ENCODE results near the gene KLRG1.

Gene KLRG1

GRCh38 chr12:8989413-8989812 lies at the start of gene KLRG1:
Gene KLRG1, plus strand, starts transcription at chr12:8989546. Its CDS starts 90 bp downstream, at chr12:8989636.
- DNase-seq (ENCODE audit: low read depth, low spot score): no peak

GRCh38 chr12:8941691-8942478 lies 47.5 kb upstream of the KLRG1 start:
- DNase-seq (ENCODE audit: low read depth, low spot score): no peak

- no peak for DNase-seq (ENCODE audit: low read depth, low spot score)
Measured at GRCh38 chr12:8943565-8944186, 45.7 kb upstream of the KLRG1 start.

- DNase-seq (ENCODE audit: low read depth, low spot score): no peak
Measured at GRCh38 chr12:8946733-8947132, 42.6 kb upstream of the KLRG1 start.

GRCh38 chr12:8947737-8948136 lies 41.6 kb upstream of the KLRG1 start:
- DNase-seq (ENCODE audit: low read depth, low spot score): no peak

- no peak for DNase-seq (ENCODE audit: low read depth, low spot score)
Measured at GRCh38 chr12:8948701-8949341, 40.5 kb upstream of the KLRG1 start.

GRCh38 chr12:8949342-8950220 lies 39.8 kb upstream of the KLRG1 start, which contains the start of gene M6PR:
Gene M6PR, minus strand, starts transcription at chr12:8949645. Its CDS starts 3,241 bp downstream, at chr12:8946404.
- DNase-seq (ENCODE audit: low read depth, low spot score): peak; percentile 80

- no peak for DNase-seq (ENCODE audit: low read depth, low spot score)
Measured at GRCh38 chr12:8950221-8950527, 39.2 kb upstream of the KLRG1 start.

- DNase-seq (ENCODE audit: low read depth, low spot score): no peak
Measured at GRCh38 chr12:8950702-8951478, 38.5 kb upstream of the KLRG1 start.

GRCh38 chr12:8951744-8952143 lies 37.6 kb upstream of the KLRG1 start:
- no peak for DNase-seq (ENCODE audit: low read depth, low spot score)

- DNase-seq (ENCODE audit: low read depth, low spot score): no peak
Measured at GRCh38 chr12:8953773-8954402, 35.5 kb upstream of the KLRG1 start.

- no peak for DNase-seq (ENCODE audit: low read depth, low spot score)
Measured at GRCh38 chr12:8956073-8956472, 33.3 kb upstream of the KLRG1 start.

GRCh38 chr12:8956772-8957171 lies 32.6 kb upstream of the KLRG1 start:
- no peak for DNase-seq (ENCODE audit: low read depth, low spot score)

GRCh38 chr12:8957561-8957960 lies 31.8 kb upstream of the KLRG1 start:
- DNase-seq (ENCODE audit: low read depth, low spot score): no peak

GRCh38 chr12:8958066-8958465 lies 31.3 kb upstream of the KLRG1 start:
- DNase-seq (ENCODE audit: low read depth, low spot score): no peak

GRCh38 chr12:8960176-8960575 lies 29.2 kb upstream of the KLRG1 start:
- no peak for DNase-seq (ENCODE audit: low read depth, low spot score)

- DNase-seq (ENCODE audit: low read depth, low spot score): no peak
Measured at GRCh38 chr12:8968761-8969160, 20.6 kb upstream of the KLRG1 start.

- DNase-seq (ENCODE audit: low read depth, low spot score): no peak
Measured at GRCh38 chr12:8969861-8970411, 19.4 kb upstream of the KLRG1 start.

GRCh38 chr12:8970432-8970831 lies 18.9 kb upstream of the KLRG1 start:
- no peak for DNase-seq (ENCODE audit: low read depth, low spot score)

GRCh38 chr12:8980137-8980536 lies 9.2 kb upstream of the KLRG1 start:
- DNase-seq (ENCODE audit: low read depth, low spot score): no peak

Data from activated naive CD8-positive, alpha-beta T cell treated with anti-CD3 and anti-CD28 coated beads, Interleukin-2, amount 50 U/mL, for 16 hours (primary cell).